ENCODE results near the gene TRPV6. TPM values are rescaled to one million over a fixed set of nuclear protein-coding genes. Genes with fewer than 3 reads are reported as not detected.

TRPV6 gene
- total RNA-seq, 5 donors from 2014 or later (not counting 1 experiment from before 2014, with no cell fraction given): not detected

GRCh38 chr7:142868188-142868985, 17.2 kb downstream of the TRPV6 start:
- H3K27me3 Mint-ChIP-seq: no peaks in the 10 kb centered on the region
- WGBS (ENCODE audit: insufficient coverage): 90% methylated on average over 25 of the region's 31 CpGs
- no peak overlapping the region for H3K4me3 ChIP-seq (ENCODE audit: control insufficient read depth in 1 of 2, extremely low read depth in 1 of 2, low read length in 1 of 2)
- ChIA-PET POLR2A (no interaction called here), CTCF (interaction anchor here in 1 of 2 donors (0.5 to 1.2 kb wide), 2 partner anchors 18 to 237 kb away, joined by 4 to 5 read pairs; no protein-coding TSS in a partner anchor)
- DNase-seq (peak in 1 of 35 experiments; percentile 11), ATAC-seq (replicated peaks in 1 of 4) (no peak)
- H3K9me3 Mint-ChIP-seq: no peaks in the 10 kb centered on the region
- H3K36me3 Mint-ChIP-seq: peaks cover 26% of the 10 kb centered on the region
- H3K4me1 ChIP-seq (ENCODE audit: control insufficient read depth in 1 of 2, extremely low read depth in 1 of 2, insufficient read depth in 2 of 2, low read length in 2 of 2): peaks cover 0 to 11% of the 10 kb centered on the region in 2 experiments
- no peaks in the 10 kb centered on the region for H3K9me3 ChIP-seq
- no peak overlapping the region for H3K27ac ChIP-seq (ENCODE audit: low read length)
- no peaks in the 10 kb centered on the region for H3K4me1 Mint-ChIP-seq
- peaks cover 0 to 2% of the 10 kb centered on the region in 2 experiments for H3K27me3 ChIP-seq (replicated peaks in 1 of 2; ENCODE audit: control insufficient read depth in 2 of 2, extremely low read depth in 1 of 2, insufficient read depth in 2 of 2, low read length in 1 of 2)
- H3K27ac Mint-ChIP-seq: no peak overlapping the region
- peaks cover 7 to 18% of the 10 kb centered on the region in 2 donors for H3K36me3 ChIP-seq (ENCODE audit: control insufficient read depth in 2 of 2, extremely low read depth in 1 of 2, insufficient read depth in 1 of 2, low read length in 1 of 2)
- H3K4me3 Mint-ChIP-seq: no peak overlapping the region

- peak in 1 of 35 experiments; percentile 5 for DNase-seq
- Histone ChIP-seq H3K4me3 (ENCODE audit: control insufficient read depth in 1 of 2, extremely low read depth in 1 of 2, low read length in 1 of 2) (no peak overlapping the region), H3K27ac (ENCODE audit: low read length) (no peak overlapping the region), H3K9me3 (no peaks in the 10 kb centered on the region), H3K36me3 (ENCODE audit: control insufficient read depth in 2 of 2, extremely low read depth in 1 of 2, insufficient read depth in 1 of 2, low read length in 1 of 2) (peaks cover 7 to 19% of the 10 kb centered on the region in 2 donors), H3K27me3 (replicated peaks in 1 of 2; ENCODE audit: control insufficient read depth in 2 of 2, extremely low read depth in 1 of 2, insufficient read depth in 2 of 2, low read length in 1 of 2) (no peaks in the 10 kb centered on the region), H3K4me1 (ENCODE audit: control insufficient read depth in 1 of 2, extremely low read depth in 1 of 2, insufficient read depth in 2 of 2, low read length in 2 of 2) (peaks cover 0 to 11% of the 10 kb centered on the region in 2 experiments)
- no peaks in the 10 kb centered on the region for H3K27me3 Mint-ChIP-seq
- no peak overlapping the region for H3K27ac Mint-ChIP-seq
- no peaks in the 10 kb centered on the region for H3K9me3 Mint-ChIP-seq
- H3K4me1 Mint-ChIP-seq: no peaks in the 10 kb centered on the region
- POLR2A ChIA-PET: no interaction called here
- H3K4me3 Mint-ChIP-seq: no peak overlapping the region
- 78% methylated on average over 11 of the region's 18 CpGs for WGBS (ENCODE audit: insufficient coverage)
- H3K36me3 Mint-ChIP-seq: peaks cover 33% of the 10 kb centered on the region
- ATAC-seq (replicated peaks in 1 of 4): no peak
- CTCF ChIA-PET: no interaction called here
These were observed 18.0 kb downstream of the TRPV6 start for GRCh38 chr7:142867398-142868187.

- no peak for ATAC-seq (replicated peaks in 1 of 4)
- H3K4me1 Mint-ChIP-seq: no peaks in the 10 kb centered on the region
- peaks cover 36% of the 10 kb centered on the region for H3K36me3 Mint-ChIP-seq
- no peak overlapping the region for H3K27ac Mint-ChIP-seq
- H3K27me3 Mint-ChIP-seq: no peaks in the 10 kb centered on the region
- no peak for DNase-seq
- H3K4me3 Mint-ChIP-seq: no peak overlapping the region
- ChIA-PET CTCF (no interaction called here), POLR2A (no interaction called here)
- H3K36me3 ChIP-seq (ENCODE audit: control insufficient read depth in 2 of 2, extremely low read depth in 1 of 2, insufficient read depth in 1 of 2, low read length in 1 of 2): peaks cover 7 to 19% of the 10 kb centered on the region in 2 donors
- H3K9me3 ChIP-seq: no peaks in the 10 kb centered on the region
- peaks cover 0 to 11% of the 10 kb centered on the region in 2 experiments for H3K4me1 ChIP-seq (ENCODE audit: control insufficient read depth in 1 of 2, extremely low read depth in 1 of 2, insufficient read depth in 2 of 2, low read length in 2 of 2)
- no peak overlapping the region for H3K4me3 ChIP-seq (ENCODE audit: control insufficient read depth in 1 of 2, extremely low read depth in 1 of 2, low read length in 1 of 2)
- no peak overlapping the region for H3K27ac ChIP-seq (ENCODE audit: low read length)
- H3K27me3 ChIP-seq (replicated peaks in 1 of 2; ENCODE audit: control insufficient read depth in 2 of 2, extremely low read depth in 1 of 2, insufficient read depth in 2 of 2, low read length in 1 of 2): no peaks in the 10 kb centered on the region
- 67% methylated on average over 4 of the region's 4 CpGs for WGBS (ENCODE audit: insufficient coverage)
- no peaks in the 10 kb centered on the region for H3K9me3 Mint-ChIP-seq
These were observed 18.5 kb downstream of the TRPV6 start for GRCh38 chr7:142867097-142867378.

GRCh38 chr7:142866361-142867096, 19.0 kb downstream of the TRPV6 start:
- 91% methylated on average over 16 of the region's 18 CpGs for WGBS (ENCODE audit: insufficient coverage)
- Histone ChIP-seq H3K9me3 (no peaks in the 10 kb centered on the region), H3K36me3 (ENCODE audit: control insufficient read depth in 2 of 2, extremely low read depth in 1 of 2, insufficient read depth in 1 of 2, low read length in 1 of 2) (peaks cover 7 to 19% of the 10 kb centered on the region in 2 donors), H3K4me1 (ENCODE audit: control insufficient read depth in 1 of 2, extremely low read depth in 1 of 2, insufficient read depth in 2 of 2, low read length in 2 of 2) (peaks cover 0 to 11% of the 10 kb centered on the region in 2 experiments), H3K27ac (ENCODE audit: low read length) (no peak overlapping the region), H3K4me3 (ENCODE audit: control insufficient read depth in 1 of 2, extremely low read depth in 1 of 2, low read length in 1 of 2) (no peak overlapping the region), H3K27me3 (replicated peaks in 1 of 2; ENCODE audit: control insufficient read depth in 2 of 2, extremely low read depth in 1 of 2, insufficient read depth in 2 of 2, low read length in 1 of 2) (no peaks in the 10 kb centered on the region)
- peak in 3 of 4 experiments; percentile 11 to 43 (median 27) for ATAC-seq (replicated peaks in 1 of 4)
- Mint-ChIP-seq H3K27ac (no peak overlapping the region), H3K27me3 (no peaks in the 10 kb centered on the region), H3K36me3 (peaks cover 35% of the 10 kb centered on the region), H3K4me1 (no peaks in the 10 kb centered on the region), H3K4me3 (no peak overlapping the region), H3K9me3 (no peaks in the 10 kb centered on the region)
- DNase-seq: peak in 2 of 35 experiments; percentile 22 to 37
- POLR2A ChIA-PET: no interaction called here
- CTCF ChIA-PET: interaction anchor here (0.6 to 1.9 kb wide), 4 partner anchors 8 to 428 kb away, joined by 3 to 4 read pairs (median 3); no protein-coding TSS in a partner anchor

GRCh38 chr7:142865766-142866165, 19.8 kb downstream of the TRPV6 start:
- H3K4me3 Mint-ChIP-seq: no peak overlapping the region
- WGBS (ENCODE audit: insufficient coverage): 71% methylated on average over 10 of the region's 13 CpGs
- Histone ChIP-seq H3K4me1 (ENCODE audit: control insufficient read depth in 1 of 2, extremely low read depth in 1 of 2, insufficient read depth in 2 of 2, low read length in 2 of 2) (peaks cover 0 to 11% of the 10 kb centered on the region in 2 experiments), H3K27ac (ENCODE audit: low read length) (no peak overlapping the region), H3K4me3 (ENCODE audit: control insufficient read depth in 1 of 2, extremely low read depth in 1 of 2, low read length in 1 of 2) (no peak overlapping the region), H3K36me3 (ENCODE audit: control insufficient read depth in 2 of 2, extremely low read depth in 1 of 2, insufficient read depth in 1 of 2, low read length in 1 of 2) (peaks cover 5 to 16% of the 10 kb centered on the region in 2 donors), H3K9me3 (no peaks in the 10 kb centered on the region), H3K27me3 (replicated peaks in 1 of 2; ENCODE audit: control insufficient read depth in 2 of 2, extremely low read depth in 1 of 2, insufficient read depth in 2 of 2, low read length in 1 of 2) (no peaks in the 10 kb centered on the region)
- no peak overlapping the region for H3K27ac Mint-ChIP-seq
- no peak for ATAC-seq (replicated peaks in 1 of 4)
- no peaks in the 10 kb centered on the region for H3K9me3 Mint-ChIP-seq
- H3K27me3 Mint-ChIP-seq: no peaks in the 10 kb centered on the region
- DNase-seq: no peak
- POLR2A ChIA-PET: no interaction called here
- no peaks in the 10 kb centered on the region for H3K4me1 Mint-ChIP-seq
- CTCF ChIA-PET: interaction anchor here (0.9 to 1.9 kb wide), 2 partner anchors 233 to 427 kb away, joined by 3 to 4 read pairs; no protein-coding TSS in a partner anchor
- peaks cover 31% of the 10 kb centered on the region for H3K36me3 Mint-ChIP-seq

Data from T-cell (primary cell).